Tibial nerve (tissue), 3 donors: ENCODE data around the gene NRXN3.

Experiments
- POLR2A ChIP-seq, 2 donors: fragments of 450-650 bp; IDR thresholded peaks; one replicate each; pipeline ENCODE4 v1.6.1; 2017; ENCODE audit warnings: antibody characterized with exemption in 2 of 2, mild to moderate bottlenecking in 2 of 2, moderate library complexity in 2 of 2
- TF ChIP-seq, protein P1 (sequence below), 5 experiments: fragments of 200-600 bp in 3 of 5; fragments of 450-650 bp in 2 of 5; sonication (generic) in 3 of 5; IDR thresholded peaks; one replicate each; pipeline ENCODE4 v1.5.1; 2016 to 2019; ENCODE audit warnings: antibody characterized with exemption in 5 of 5, mild to moderate bottlenecking in 3 of 5, moderate library complexity in 2 of 5

- TF ChIP-seq, protein P1, sequence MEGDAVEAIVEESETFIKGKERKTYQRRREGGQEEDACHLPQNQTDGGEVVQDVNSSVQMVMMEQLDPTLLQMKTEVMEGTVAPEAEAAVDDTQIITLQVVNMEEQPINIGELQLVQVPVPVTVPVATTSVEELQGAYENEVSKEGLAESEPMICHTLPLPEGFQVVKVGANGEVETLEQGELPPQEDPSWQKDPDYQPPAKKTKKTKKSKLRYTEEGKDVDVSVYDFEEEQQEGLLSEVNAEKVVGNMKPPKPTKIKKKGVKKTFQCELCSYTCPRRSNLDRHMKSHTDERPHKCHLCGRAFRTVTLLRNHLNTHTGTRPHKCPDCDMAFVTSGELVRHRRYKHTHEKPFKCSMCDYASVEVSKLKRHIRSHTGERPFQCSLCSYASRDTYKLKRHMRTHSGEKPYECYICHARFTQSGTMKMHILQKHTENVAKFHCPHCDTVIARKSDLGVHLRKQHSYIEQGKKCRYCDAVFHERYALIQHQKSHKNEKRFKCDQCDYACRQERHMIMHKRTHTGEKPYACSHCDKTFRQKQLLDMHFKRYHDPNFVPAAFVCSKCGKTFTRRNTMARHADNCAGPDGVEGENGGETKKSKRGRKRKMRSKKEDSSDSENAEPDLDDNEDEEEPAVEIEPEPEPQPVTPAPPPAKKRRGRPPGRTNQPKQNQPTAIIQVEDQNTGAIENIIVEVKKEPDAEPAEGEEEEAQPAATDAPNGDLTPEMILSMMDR (IDR thresholded peaks at IDR 0.05) = no peak
- no peak for TF ChIP-seq POLR2A (IDR thresholded peaks at IDR 0.05)
These were observed 1090.2 kb downstream of the NRXN3 start for GRCh38 chr14:79260406-79260805.
